MG63 (cell line): Measurements from ENCODE around the gene SVOP. TPM values are rescaled to one million over a fixed set of nuclear protein-coding genes. Genes with fewer than 3 reads are reported as not detected.

Experiments used
- DNase-seq: peaks from one replicate; pipeline ENCODE4 v3.0.0-alpha.2; 2020
- H3K27me3 ChIP-seq: fragments of 250-450 bp; sonication (Bioruptor Pico); 2 replicates; pipeline ENCODE4 v1.5.1; 2020; ENCODE audit warnings: mild to moderate bottlenecking, moderate library complexity
- H3K36me3 ChIP-seq: fragments of 250-450 bp; sonication (Bioruptor Pico); 2 replicates; pipeline ENCODE4 v1.5.1; 2020; ENCODE audit warnings: mild to moderate bottlenecking, moderate library complexity
- H3K4me3 ChIP-seq: fragments of 250-450 bp; sonication (Bioruptor Pico); 2 replicates; pipeline ENCODE4 v1.5.1; 2020; ENCODE audit warnings: mild to moderate bottlenecking, moderate library complexity
- H3K9me3 ChIP-seq: fragments of 250-450 bp; sonication (Bioruptor Pico); 2 replicates; pipeline ENCODE4 v1.5.1; 2020; ENCODE audit warnings: mild to moderate bottlenecking, moderate library complexity
- total RNA-seq: library from RNA; depleted of rRNA; stranded (reverse); fragments of >200 nt; shearing (Covaris generic); gene quantifications from 2 replicates; pipeline ENCODE4 v1.2.3, GENCODE V29; 2014; ENCODE audit warnings: low replicate concordance

The SVOP gene
- total RNA-seq, 1 experiment from 2014 or later, result not detected

GRCh38 chr12:108928695-108929094 lies 92.2 kb downstream of the SVOP start:
- no peaks in the 10 kb centered on the region for H3K36me3 ChIP-seq
- DNase-seq, result no peak
- no peak overlapping the region for H3K4me3 ChIP-seq
- H3K9me3 ChIP-seq, result peaks cover 3% of the 10 kb centered on the region; the same call in 1 of the 2 replicates
- H3K27me3 ChIP-seq, result no peaks in the 10 kb centered on the region

GRCh38 chr12:108922918-108923317 lies 98.0 kb downstream of the SVOP start:
- H3K36me3 ChIP-seq, result no peaks in the 10 kb centered on the region
- peaks cover 3% of the 10 kb centered on the region; the same call in 1 of the 2 replicates for H3K9me3 ChIP-seq
- DNase-seq, result no peak
- H3K27me3 ChIP-seq, result no peaks in the 10 kb centered on the region
- H3K4me3 ChIP-seq, result no peak overlapping the region

- Histone ChIP-seq H3K9me3 (peaks cover 2% of the 10 kb centered on the region; the same call in 1 of the 2 replicates), H3K27me3 (no peaks in the 10 kb centered on the region), H3K4me3 (no peak overlapping the region), H3K36me3 (no peaks in the 10 kb centered on the region)
- no peak for DNase-seq
These were observed 98.9 kb downstream of the SVOP start for GRCh38 chr12:108921946-108922345.

GRCh38 chr12:108918960-108919642 lies 101.8 kb downstream of the SVOP start:
- H3K27me3 ChIP-seq, result no peaks in the 10 kb centered on the region
- no peak overlapping the region for H3K4me3 ChIP-seq
- no peaks in the 10 kb centered on the region for H3K36me3 ChIP-seq
- no peaks in the 10 kb centered on the region for H3K9me3 ChIP-seq
- DNase-seq, result no peak

GRCh38 chr12:108918206-108918605 lies 102.7 kb downstream of the SVOP start:
- Histone ChIP-seq H3K36me3 (no peaks in the 10 kb centered on the region), H3K27me3 (no peaks in the 10 kb centered on the region), H3K9me3 (no peaks in the 10 kb centered on the region), H3K4me3 (no peak overlapping the region)
- no peak for DNase-seq

GRCh38 chr12:108916336-108916735 lies 104.5 kb downstream of the SVOP start:
- peak; percentile 64 for DNase-seq
- H3K4me3 ChIP-seq, result no peak overlapping the region
- H3K9me3 ChIP-seq, result no peaks in the 10 kb centered on the region
- H3K36me3 ChIP-seq, result no peaks in the 10 kb centered on the region
- no peaks in the 10 kb centered on the region for H3K27me3 ChIP-seq

- DNase-seq, result no peak
- Histone ChIP-seq H3K4me3 (no peak overlapping the region), H3K36me3 (no peaks in the 10 kb centered on the region), H3K9me3 (no peaks in the 10 kb centered on the region), H3K27me3 (no peaks in the 10 kb centered on the region)
These were observed 105.2 kb downstream of the SVOP start for GRCh38 chr12:108915632-108916133.

GRCh38 chr12:108914121-108914531 lies 106.7 kb downstream of the SVOP start:
- DNase-seq, result peak; percentile 66

GRCh38 chr12:108912361-108912760 lies 108.5 kb downstream of the SVOP start:
- no peaks in the 10 kb centered on the region for H3K27me3 ChIP-seq
- no peak for DNase-seq
- H3K36me3 ChIP-seq, result no peaks in the 10 kb centered on the region
- no peaks in the 10 kb centered on the region for H3K9me3 ChIP-seq
- H3K4me3 ChIP-seq, result no peak overlapping the region

More at GRCh38 chr12:108914121-108914531, 106.7 kb downstream of the SVOP start:
- H3K27me3 ChIP-seq, result no peaks in the 10 kb centered on the region
- no peak overlapping the region for H3K4me3 ChIP-seq
- no peaks in the 10 kb centered on the region for H3K36me3 ChIP-seq
- H3K9me3 ChIP-seq, result no peaks in the 10 kb centered on the region

- H3K9me3 ChIP-seq, result no peaks in the 10 kb centered on the region
- H3K36me3 ChIP-seq, result no peaks in the 10 kb centered on the region
- no peaks in the 10 kb centered on the region for H3K27me3 ChIP-seq
- H3K4me3 ChIP-seq, result no peak overlapping the region
- no peak for DNase-seq
These were observed 109.0 kb downstream of the SVOP start for GRCh38 chr12:108911915-108912314.

GRCh38 chr12:108910336-108910735 lies 110.5 kb downstream of the SVOP start:
- Histone ChIP-seq H3K36me3 (no peaks in the 10 kb centered on the region), H3K4me3 (no peak overlapping the region), H3K9me3 (no peaks in the 10 kb centered on the region), H3K27me3 (no peaks in the 10 kb centered on the region)
- DNase-seq, result no peak

GRCh38 chr12:108907839-108908351 lies 113.0 kb downstream of the SVOP start:
- no peak for DNase-seq
- H3K4me3 ChIP-seq, result no peak overlapping the region
- H3K36me3 ChIP-seq, result no peaks in the 10 kb centered on the region
- H3K9me3 ChIP-seq, result no peaks in the 10 kb centered on the region
- no peaks in the 10 kb centered on the region for H3K27me3 ChIP-seq

GRCh38 chr12:108906971-108907370 lies 113.9 kb downstream of the SVOP start:
- no peaks in the 10 kb centered on the region for H3K27me3 ChIP-seq
- H3K36me3 ChIP-seq, result no peaks in the 10 kb centered on the region
- no peak for DNase-seq
- H3K4me3 ChIP-seq, result no peak overlapping the region
- no peaks in the 10 kb centered on the region for H3K9me3 ChIP-seq

- no peak for DNase-seq
These were observed 115.1 kb downstream of the SVOP start for GRCh38 chr12:108905725-108906124.

GRCh38 chr12:108899145-108899544 lies 121.7 kb downstream of the SVOP start:
- no peak for DNase-seq
- no peak overlapping the region for H3K4me3 ChIP-seq
- H3K9me3 ChIP-seq, result no peaks in the 10 kb centered on the region
- peaks cover 15% of the 10 kb centered on the region for H3K27me3 ChIP-seq
- H3K36me3 ChIP-seq, result no peaks in the 10 kb centered on the region

More at GRCh38 chr12:108905725-108906124, 115.1 kb downstream of the SVOP start:
- H3K9me3 ChIP-seq, result no peaks in the 10 kb centered on the region
- no peaks in the 10 kb centered on the region for H3K36me3 ChIP-seq
- H3K4me3 ChIP-seq, result no peak overlapping the region
- no peaks in the 10 kb centered on the region; the same call in 1 of the 2 replicates for H3K27me3 ChIP-seq

- DNase-seq, result no peak
- Histone ChIP-seq H3K36me3 (no peaks in the 10 kb centered on the region), H3K4me3 (no peak overlapping the region), H3K27me3 (peaks cover 15% of the 10 kb centered on the region), H3K9me3 (no peaks in the 10 kb centered on the region)
These were observed 124.1 kb downstream of the SVOP start for GRCh38 chr12:108896817-108897216.

GRCh38 chr12:108896336-108896735 lies 124.5 kb downstream of the SVOP start:
- Histone ChIP-seq H3K9me3 (no peaks in the 10 kb centered on the region), H3K27me3 (peaks cover 15% of the 10 kb centered on the region), H3K36me3 (no peaks in the 10 kb centered on the region), H3K4me3 (no peak overlapping the region)
- DNase-seq, result no peak

- Histone ChIP-seq H3K4me3 (no peak overlapping the region), H3K9me3 (no peaks in the 10 kb centered on the region), H3K27me3 (peaks cover 15% of the 10 kb centered on the region), H3K36me3 (no peaks in the 10 kb centered on the region)
- no peak for DNase-seq
These were observed 125.6 kb downstream of the SVOP start for GRCh38 chr12:108895220-108895802.
